CD14-positive monocyte (primary cell): Measurements from ENCODE around the gene SETD3. TPM values are rescaled to one million over a fixed set of nuclear protein-coding genes. Genes with fewer than 3 reads are reported as not detected.

Source experiments
- DNase-seq, 3 donors: peaks; one replicate each; pipeline ENCODE4 v3.0.0-alpha.2; 2011 to 2022
- H2AFZ ChIP-seq: 2 replicates; pipeline ENCODE4 v1.6.0; 2012; ENCODE audit warnings: mild to moderate bottlenecking, low read depth, low read length, inconsistent platforms; ENCODE audit not compliant: insufficient read depth, poor library complexity, severe bottlenecking
- H3K27ac ChIP-seq, 2 donors: 1 replicate in 1 of 2; 2 replicates in 1 of 2; pipeline ENCODE4 v1.5.1; 2012 to 2013; ENCODE audit warnings: low read length in 2 of 2, control low read depth in 1 of 2, inconsistent platforms in 1 of 2, low read depth in 1 of 2, mild to moderate bottlenecking in 1 of 2
- H3K27me3 ChIP-seq, 2 donors: one replicate each; pipeline versions ENCODE4 v1.6.0 to v1.6.1; 2011 to 2013; ENCODE audit warnings: low read length in 2 of 2; ENCODE audit not compliant: control insufficient read depth in 2 of 2, insufficient read depth in 2 of 2
- H3K36me3 ChIP-seq, 2 donors: replicated peaks in 1 of 2; 1 replicate in 1 of 2; 2 replicates in 1 of 2; pipeline versions ENCODE4 v1.5.1 to v1.6.1; 2012 to 2013; ENCODE audit warnings: low read length in 2 of 2, control low read depth in 1 of 2, inconsistent platforms in 1 of 2, mild to moderate bottlenecking in 1 of 2; ENCODE audit not compliant: insufficient read depth in 2 of 2, control insufficient read depth in 1 of 2
- H3K4me1 ChIP-seq, 2 donors: 1 replicate in 1 of 2; 2 replicates in 1 of 2; pipeline versions ENCODE4 v1.5.1 to v1.6.1; 2012 to 2013; ENCODE audit warnings: low read length in 2 of 2, control low read depth in 1 of 2, inconsistent platforms in 1 of 2, mild to moderate bottlenecking in 1 of 2, moderate library complexity in 1 of 2; ENCODE audit not compliant: insufficient read depth in 2 of 2, control insufficient read depth in 1 of 2
- H3K4me2 ChIP-seq: replicated peaks from 2 replicates; pipeline ENCODE3; 2012; ENCODE audit warnings: low read length, moderate library complexity, mild to moderate bottlenecking; ENCODE audit not compliant: poor library complexity, severe bottlenecking; ENCODE audit errors: extremely low read depth
- H3K4me3 ChIP-seq, 3 experiments: fragments of 200-600 bp in 1 of 3; sonication (generic) in 1 of 3; replicated peaks in 1 of 3; 1 replicate in 2 of 3; 2 replicates in 1 of 3; pipeline ENCODE4 v1.5.1; 2011 to 2013; ENCODE audit warnings: low read length in 3 of 3, mild to moderate bottlenecking in 3 of 3, control low read depth in 2 of 3, low read depth in 2 of 3, inconsistent platforms in 1 of 3, moderate library complexity in 1 of 3
- H3K79me2 ChIP-seq: 2 replicates; pipeline ENCODE4 v1.6.0; 2012; ENCODE audit warnings: mild to moderate bottlenecking, control low read depth, inconsistent platforms, low read length, moderate library complexity; ENCODE audit not compliant: insufficient read depth
- H3K9ac ChIP-seq: 2 replicates; pipeline ENCODE4 v1.6.0; 2017; ENCODE audit warnings: low read length, mild to moderate bottlenecking; ENCODE audit not compliant: insufficient read depth, poor library complexity, severe bottlenecking
- H3K9me3 ChIP-seq, 2 donors: replicated peaks in 1 of 2; 1 replicate in 1 of 2; 2 replicates in 1 of 2; pipeline versions ENCODE4 v1.5.1 to v1.6.1; 2012 to 2013; ENCODE audit warnings: low read length in 2 of 2, control low read depth in 1 of 2; ENCODE audit not compliant: control insufficient read depth in 1 of 2, insufficient read depth in 1 of 2
- H4K20me1 ChIP-seq: 2 replicates; pipeline ENCODE4 v1.6.0; 2012; ENCODE audit warnings: mild to moderate bottlenecking, low read length, control low read depth, moderate library complexity; ENCODE audit not compliant: insufficient read depth
- H3K27ac Mint-ChIP-seq, 7 donors: one replicate each; pipeline ENCODE4 v1.8.0; 2020; ENCODE audit warnings: mild to moderate bottlenecking in 7 of 7, mixed read lengths in 7 of 7, moderate library complexity in 6 of 7, inconsistent platforms in 2 of 7
- H3K27me3 Mint-ChIP-seq, 3 donors: one replicate each; pipeline ENCODE4 v1.8.0; 2021 to 2022; ENCODE audit warnings: low read depth in 3 of 3, mild to moderate bottlenecking in 3 of 3, mixed read lengths in 3 of 3, moderate library complexity in 3 of 3, inconsistent platforms in 1 of 3
- H3K36me3 Mint-ChIP-seq, 2 donors: one replicate each; pipeline ENCODE4 v1.8.0; 2020; ENCODE audit warnings: mixed read lengths in 2 of 2, inconsistent platforms in 1 of 2, mild to moderate bottlenecking in 1 of 2
- H3K4me1 Mint-ChIP-seq: one replicate; pipeline ENCODE4 v1.8.0; 2020; ENCODE audit warnings: mild to moderate bottlenecking, mixed read lengths
- H3K4me3 Mint-ChIP-seq, 2 donors: one replicate each; pipeline ENCODE4 v1.8.0; 2020; ENCODE audit warnings: mild to moderate bottlenecking in 2 of 2, mixed read lengths in 2 of 2, moderate library complexity in 1 of 2
- H3K9me3 Mint-ChIP-seq, 7 donors: one replicate each; pipeline ENCODE4 v1.8.0; 2020 to 2022; ENCODE audit warnings: mixed read lengths in 7 of 7, mild to moderate bottlenecking in 6 of 7, moderate library complexity in 6 of 7, inconsistent platforms in 2 of 7
- WGBS: methylation state at CpG from one replicate; pipeline ENCODE4 v1.1.5; 2013; ENCODE audit warnings: missing lambda C conversion rate; ENCODE audit not compliant: insufficient coverage; 5-methylcytosine and 5-hydroxymethylcytosine counted together
- intact Hi-C, 2 donors: fragments of 100-400 bp; cut with micrococcal nuclease; formaldehyde crosslinking; loops; one replicate each; pipeline versions ENCODE4 v1.15.0 to v1.15.1; 2023
- polyA plus RNA-seq, 3 donors: library from polyadenylated mRNA; depleted of rRNA in 1 of 3; unstranded in 2 of 3; stranded (reverse) in 1 of 3; fragments of 300-500 nt in 2 of 3; fragments of >200 nt in 1 of 3; fragmentation: Illumina TruSeq in 2 of 3; gene quantifications; 1 replicate in 2 of 3; 2 replicates in 1 of 3; pipeline ENCODE4 v1.2.3, GENCODE V29; 2012 to 2021
- TF ChIP-seq, protein P1 (sequence below): fragments of 200-600 bp; IDR thresholded peaks from one replicate; pipeline ENCODE4 v1.8.0; 2022; ENCODE audit warnings: antibody characterized with exemption, mild to moderate bottlenecking

Gene SETD3
- polyA plus RNA-seq, 3 donors, result 22.9 to 39.5 (median 38.7) TPM

- Histone ChIP-seq H4K20me1 (no peaks in the 10 kb centered on the region), H3K4me2 (no peak overlapping the region), H3K27ac (no peak overlapping the region), H3K27me3 (no peaks in the 10 kb centered on the region), H3K9me3 (no peaks in the 10 kb centered on the region), H3K4me3 (no peak overlapping the region), H3K9ac (no peak overlapping the region), H3K4me1 (no peaks in the 10 kb centered on the region), H2AFZ (no peak overlapping the region), H3K36me3 (no peaks in the 10 kb centered on the region), H3K79me2 (no peaks in the 10 kb centered on the region)
- WGBS, result 90% methylated on average over 14 of the region's 18 CpGs
- Mint-ChIP-seq H3K27me3 (peaks cover 2 to 11% (median 6%) of the 10 kb centered on the region in 3 donors), H3K36me3 (no peaks in the 10 kb centered on the region), H3K4me3 (no peak overlapping the region), H3K9me3 (peaks cover 0 to 8% (median 1%) of the 10 kb centered on the region in 7 donors), H3K27ac (no peak overlapping the region), H3K4me1 (peaks cover under 1% of the 10 kb centered on the region)
- intact Hi-C loops, result no loop called here
- TF ChIP-seq, protein P1, sequence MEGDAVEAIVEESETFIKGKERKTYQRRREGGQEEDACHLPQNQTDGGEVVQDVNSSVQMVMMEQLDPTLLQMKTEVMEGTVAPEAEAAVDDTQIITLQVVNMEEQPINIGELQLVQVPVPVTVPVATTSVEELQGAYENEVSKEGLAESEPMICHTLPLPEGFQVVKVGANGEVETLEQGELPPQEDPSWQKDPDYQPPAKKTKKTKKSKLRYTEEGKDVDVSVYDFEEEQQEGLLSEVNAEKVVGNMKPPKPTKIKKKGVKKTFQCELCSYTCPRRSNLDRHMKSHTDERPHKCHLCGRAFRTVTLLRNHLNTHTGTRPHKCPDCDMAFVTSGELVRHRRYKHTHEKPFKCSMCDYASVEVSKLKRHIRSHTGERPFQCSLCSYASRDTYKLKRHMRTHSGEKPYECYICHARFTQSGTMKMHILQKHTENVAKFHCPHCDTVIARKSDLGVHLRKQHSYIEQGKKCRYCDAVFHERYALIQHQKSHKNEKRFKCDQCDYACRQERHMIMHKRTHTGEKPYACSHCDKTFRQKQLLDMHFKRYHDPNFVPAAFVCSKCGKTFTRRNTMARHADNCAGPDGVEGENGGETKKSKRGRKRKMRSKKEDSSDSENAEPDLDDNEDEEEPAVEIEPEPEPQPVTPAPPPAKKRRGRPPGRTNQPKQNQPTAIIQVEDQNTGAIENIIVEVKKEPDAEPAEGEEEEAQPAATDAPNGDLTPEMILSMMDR, result no peak
- DNase-seq, result no peak
Observed at GRCh38 chr14:99382781-99383471, 97.7 kb downstream of the SETD3 start.

DNA sequence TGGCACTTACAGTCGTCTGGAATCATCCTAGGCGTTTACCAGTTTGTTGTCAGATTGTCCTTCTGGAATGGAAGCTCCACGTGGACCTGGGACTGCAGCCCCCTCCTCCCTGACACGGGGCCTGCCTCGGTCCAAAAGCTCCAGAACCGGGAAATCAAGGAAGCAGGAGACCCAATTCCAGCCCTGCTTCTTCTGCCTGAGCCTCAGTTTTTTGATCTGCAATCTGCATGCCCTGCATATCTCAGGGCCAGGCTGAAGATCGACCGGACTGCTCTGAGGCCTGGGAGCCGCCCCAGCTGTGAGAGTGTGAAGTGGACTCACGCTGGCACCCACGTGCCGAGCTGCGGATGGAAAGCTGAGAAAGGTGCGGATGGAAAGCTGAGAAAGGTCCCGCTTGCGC, 98.6 kb downstream of the SETD3 start:
- peaks cover 0 to 5% (median 1%) of the 10 kb centered on the region in 7 donors for H3K9me3 Mint-ChIP-seq

More for the DNA sequence above, 98.6 kb downstream of the SETD3 start:
- Histone ChIP-seq H3K4me3 (no peak overlapping the region), H3K79me2 (no peaks in the 10 kb centered on the region), H3K4me1 (no peaks in the 10 kb centered on the region), H3K27me3 (no peaks in the 10 kb centered on the region), H3K9ac (no peak overlapping the region), H3K9me3 (no peaks in the 10 kb centered on the region), H3K36me3 (no peaks in the 10 kb centered on the region), H2AFZ (no peak overlapping the region), H3K4me2 (no peak overlapping the region), H4K20me1 (no peaks in the 10 kb centered on the region), H3K27ac (no peak overlapping the region)
- intact Hi-C loops, result no loop called here
- DNase-seq, result no peak
- H3K27me3 Mint-ChIP-seq, result peaks cover 5 to 11% (median 6%) of the 10 kb centered on the region in 3 donors
- no peak overlapping the region for H3K27ac Mint-ChIP-seq
- 70% methylated on average over 15 of the region's 16 CpGs for WGBS
- TF ChIP-seq, protein P1, result no peak
- H3K36me3 Mint-ChIP-seq, result no peaks in the 10 kb centered on the region
- H3K4me1 Mint-ChIP-seq, result no peaks in the 10 kb centered on the region
- no peak overlapping the region for H3K4me3 Mint-ChIP-seq
